GM20000 (cell line): Measurements from ENCODE around the gene COL4A4.

Source experiments
- DNase-seq: peaks from one replicate; pipeline ENCODE4 v3.0.0; 2012; ENCODE audit warnings: low spot score
- CTCF ChIP-seq: IDR thresholded peaks from 2 replicates; pipeline ENCODE4 v1.5.1; 2012; ENCODE audit warnings: mild to moderate bottlenecking, control low read depth; ENCODE audit errors: extremely low read depth, missing control alignments

COL4A4 gene

GRCh38 chr2:226973816-226974215 is 190.2 kb downstream of the COL4A4 start:
- no peak for TF ChIP-seq CTCF
- DNase-seq = no peak

DNA sequence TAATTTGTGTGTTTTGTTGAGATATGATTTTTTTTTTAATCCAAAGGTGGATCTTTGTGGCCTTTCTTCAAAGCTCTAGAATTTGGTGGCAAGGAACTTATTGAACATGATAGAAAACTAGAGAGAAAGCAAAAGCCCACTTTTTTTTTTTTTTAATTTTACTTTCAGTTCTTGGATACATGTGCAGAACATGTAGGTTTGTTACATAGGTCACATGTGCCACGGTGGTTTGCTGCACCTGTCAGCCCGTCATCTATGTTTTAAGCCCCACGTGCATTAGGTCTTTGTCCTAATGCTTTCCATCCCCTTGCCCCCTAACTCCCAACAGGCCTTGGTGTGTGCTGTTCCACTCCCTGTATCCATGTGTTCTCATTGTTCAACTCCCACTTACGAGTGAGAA is 192.2 kb downstream of the COL4A4 start:
- no peak for DNase-seq
- TF ChIP-seq CTCF = no peak

DNA sequence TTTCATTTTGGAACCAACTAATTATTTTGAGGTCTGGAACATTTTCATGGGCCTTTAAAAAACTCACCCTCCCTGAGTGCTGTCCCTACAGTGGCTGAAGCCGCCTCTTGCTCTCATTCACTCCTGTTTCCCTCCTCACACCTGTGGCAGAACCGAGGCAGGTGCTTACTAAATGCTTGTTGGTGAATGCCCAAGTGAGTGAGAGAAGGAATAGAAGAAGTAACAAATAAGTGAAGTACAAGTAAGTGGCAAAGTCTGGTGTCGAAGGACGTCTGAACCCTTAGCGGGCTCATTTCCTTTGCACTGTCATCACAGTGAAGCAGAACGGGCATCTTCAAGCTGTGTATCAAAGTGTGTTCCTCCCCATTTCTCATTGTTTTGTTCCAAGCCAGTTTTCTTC is 192.9 kb downstream of the COL4A4 start:
- no peak for TF ChIP-seq CTCF

DNA sequence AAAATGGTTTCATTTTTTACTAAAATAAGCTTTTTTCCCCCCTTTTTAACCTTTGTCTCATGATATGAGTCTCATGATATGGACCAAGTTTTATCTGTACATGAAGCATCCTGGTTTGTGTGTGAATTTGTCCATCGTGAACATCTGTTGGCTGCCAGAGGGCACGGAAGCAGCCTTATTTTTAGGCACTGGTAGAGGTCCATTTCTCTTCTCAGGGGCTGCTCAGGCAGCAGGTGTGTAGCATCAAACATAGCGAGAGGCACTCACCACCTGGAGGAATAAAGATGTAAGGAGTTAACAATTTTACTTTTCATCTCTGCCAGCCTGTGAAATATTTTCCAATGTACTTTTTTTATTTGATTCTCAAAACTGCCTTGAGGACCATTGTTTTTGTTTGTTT is 193.6 kb downstream of the COL4A4 start:
- DNase-seq = no peak
- no peak for TF ChIP-seq CTCF

More for the DNA sequence above, 192.9 kb downstream of the COL4A4 start:
- DNase-seq = no peak

DNA sequence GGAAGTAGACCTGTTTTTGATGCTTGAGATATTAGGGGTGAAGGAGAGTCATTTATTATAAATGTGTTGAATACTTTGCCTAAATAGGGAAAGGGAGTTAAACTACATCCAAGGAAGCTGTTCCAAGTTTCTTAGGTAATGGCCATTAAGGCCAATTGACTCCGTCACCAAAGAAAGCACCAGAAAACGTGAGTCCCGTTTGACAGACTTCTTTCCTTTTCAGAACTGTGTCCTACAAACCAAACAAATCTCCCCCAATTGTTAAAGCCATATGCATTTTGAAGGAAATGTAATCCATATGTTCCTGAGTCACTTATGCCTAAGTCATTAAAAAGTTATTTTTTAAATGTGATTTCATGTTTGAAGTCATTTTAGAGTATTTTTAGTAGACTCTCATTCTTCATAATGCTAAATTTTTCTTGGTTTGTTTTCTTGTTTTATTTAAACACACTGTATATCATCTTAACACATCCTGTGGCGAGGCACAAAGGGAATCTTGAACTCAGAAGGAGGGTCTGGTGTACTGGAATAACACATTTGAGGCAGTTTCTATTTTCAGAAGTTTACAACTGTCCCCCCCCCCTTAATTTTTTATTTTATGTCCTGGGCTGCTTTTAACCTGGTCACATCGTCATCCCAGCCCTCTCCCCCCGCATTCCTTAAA is 194.5 kb downstream of the COL4A4 start:
- no peak for TF ChIP-seq CTCF
- no peak for DNase-seq

DNA sequence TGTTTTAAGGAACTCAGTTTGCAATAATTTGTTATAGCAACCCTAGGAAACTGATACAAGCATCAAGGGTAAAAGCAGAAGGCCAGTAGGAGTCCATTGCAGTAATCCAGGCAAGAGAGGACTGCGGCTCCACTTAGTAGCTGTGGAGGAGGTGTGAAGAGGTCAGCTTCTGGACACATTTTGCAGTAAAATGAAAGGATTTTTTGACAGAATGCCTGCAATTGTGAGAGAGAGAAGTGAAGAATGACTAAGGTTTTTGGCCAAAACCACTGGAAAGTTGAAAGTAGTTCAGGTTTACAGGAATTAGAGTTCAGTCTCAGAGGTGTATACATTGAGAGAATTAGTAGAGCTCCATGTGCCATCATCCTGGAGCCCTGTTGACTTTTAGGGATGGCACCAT is 198.6 kb downstream of the COL4A4 start:
- DNase-seq = no peak
- TF ChIP-seq CTCF = no peak

GRCh38 chr2:226963528-226963927 is 200.5 kb downstream of the COL4A4 start:
- no peak for DNase-seq
- TF ChIP-seq CTCF = no peak
